AG04450 (cell line): ENCODE results near the gene PTH2R. TPM values are rescaled to one million over a fixed set of nuclear protein-coding genes. Genes with fewer than 3 reads are reported as not detected.
"Not testable (repeated sequence)": the region's sequence is repeated elsewhere in the genome, so short reads cannot be mapped to it uniquely, and the experiment has no call there.

Source experiments
- CTCF ChIA-PET: fragments of 300-600, 350-600 bp; formaldehyde crosslinking; extraction: SDS; loops from one replicate; lab custom pipeline; 2022; ENCODE audit warnings: antibody characterized with exemption, inconsistent platforms; lab: Charles Lee
- POLR2A ChIA-PET: fragments of 350-600 bp; formaldehyde crosslinking; extraction: SDS; loops from one replicate; lab custom pipeline; 2021; ENCODE audit warnings: antibody characterized with exemption, inconsistent platforms; lab: Yijun Ruan, JAX
- DNase-seq: peaks from one replicate; pipeline ENCODE4 v3.0.0-alpha.2; 2011; ENCODE audit warnings: low read depth, low spot score
- H3K27ac ChIP-seq: one replicate; pipeline ENCODE4 v1.5.1; 2012; ENCODE audit warnings: low read depth, low read length, control low read depth
- H3K27me3 ChIP-seq: one replicate; pipeline ENCODE4 v1.6.0; 2012; ENCODE audit warnings: low read length; ENCODE audit not compliant: control insufficient read depth, insufficient read depth
- H3K4me3 ChIP-seq: 2 replicates; pipeline ENCODE4 v1.5.1; 2011; ENCODE audit warnings: mild to moderate bottlenecking, low read depth, low read length, control low read depth
- H3K9me3 ChIP-seq: 2 replicates; pipeline ENCODE4 v1.5.1; 2012; ENCODE audit warnings: low read length; ENCODE audit not compliant: control insufficient read depth, insufficient read depth
- CTCF ChIP-seq: IDR thresholded peaks from 2 replicates; pipeline ENCODE4 v1.5.1; 2011; ENCODE audit warnings: low read depth, low read length, control low read depth, inconsistent platforms
- polyA plus RNA-seq: library from polyadenylated mRNA; depleted of rRNA; stranded (reverse); fragments of >200 nt; gene quantifications from 2 replicates; pipeline ENCODE4 v1.2.3, GENCODE V29; 2011

The PTH2R gene
- polyA plus RNA-seq, 1 experiment = not detected

- Histone ChIP-seq H3K9me3 (no peaks in the 10 kb centered on the region), H3K27me3 (no peaks in the 10 kb centered on the region), H3K4me3 (no peak overlapping the region), H3K27ac (no peak overlapping the region)
- ChIA-PET CTCF (interaction anchor here (0.6 to 1.4 kb wide), 3 partner anchors 16 to 36 kb away, joined by 3 to 4 read pairs (median 3); no protein-coding TSS in a partner anchor), POLR2A (no interaction called here)
- no peak for DNase-seq
- TF ChIP-seq CTCF = no peak
These were observed 31.0 kb upstream of the PTH2R start for GRCh38 chr2:208375491-208376068.

DNA sequence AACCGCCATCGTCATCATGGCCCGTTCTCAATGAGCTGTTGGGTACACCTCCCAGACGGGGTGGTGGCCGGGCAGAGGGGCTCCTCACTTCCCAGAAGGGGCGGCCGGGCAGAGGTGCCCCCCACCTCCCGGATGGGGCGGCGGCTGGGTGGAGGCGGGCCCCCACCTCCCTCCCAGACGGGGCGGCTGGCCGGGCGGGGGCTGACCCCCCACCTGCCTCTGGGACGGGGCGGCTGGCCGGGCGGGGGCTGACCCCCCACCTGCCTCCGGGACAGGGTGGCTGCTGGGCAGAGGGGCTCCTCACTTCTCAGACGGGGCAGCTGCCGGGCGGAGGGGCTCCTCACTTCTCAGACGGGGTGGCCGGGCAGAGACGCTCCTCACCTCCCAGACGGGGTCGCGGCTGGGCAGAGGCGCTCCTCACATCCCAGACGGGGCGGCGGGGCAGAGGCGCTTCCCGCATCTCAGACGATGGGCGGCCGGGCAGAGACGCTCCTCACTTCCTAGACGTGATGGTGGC is 29.2 kb upstream of the PTH2R start:
- CTCF ChIA-PET, H3K4me3 ChIP-seq: not testable (repeated sequence)

DNA sequence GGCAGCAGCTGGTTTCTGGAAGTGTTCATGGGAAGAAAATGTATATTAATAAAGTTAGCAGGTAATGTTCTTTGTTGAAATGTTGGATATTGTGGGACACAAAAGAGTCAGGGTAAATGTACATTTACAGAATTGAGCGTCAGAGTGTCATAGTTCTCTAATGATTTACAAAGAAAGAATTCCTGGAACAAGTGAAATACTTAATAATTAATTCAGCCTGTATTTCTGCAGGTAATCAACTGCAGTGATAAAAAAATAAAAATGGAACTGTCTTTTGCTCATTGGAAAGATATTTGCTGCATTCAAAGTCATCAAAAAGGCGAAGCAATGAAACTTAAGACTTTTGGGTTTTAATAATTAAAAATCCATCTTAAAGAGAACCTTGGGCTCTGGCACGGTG is 27.4 kb upstream of the PTH2R start:
- no peak overlapping the region for H3K4me3 ChIP-seq
- CTCF ChIA-PET = interaction anchor here (0.7 kb wide), 1 partner anchor 1634 kb away, joined by 6 read pairs; no protein-coding TSS in a partner anchor
- DNase-seq = no peak
- no peaks in the 10 kb centered on the region for H3K27me3 ChIP-seq
- no peak for TF ChIP-seq CTCF
- POLR2A ChIA-PET = no interaction called here
- no peaks in the 10 kb centered on the region for H3K9me3 ChIP-seq
- no peak overlapping the region for H3K27ac ChIP-seq

More for the DNA sequence above, 29.2 kb upstream of the PTH2R start:
- H3K27me3 ChIP-seq, H3K9me3 ChIP-seq, H3K27ac ChIP-seq, POLR2A ChIA-PET, DNase-seq: not testable (repeated sequence)

GRCh38 chr2:208384637-208385036 is 22.0 kb upstream of the PTH2R start:
- Histone ChIP-seq H3K27ac (no peak overlapping the region), H3K27me3 (no peaks in the 10 kb centered on the region), H3K4me3 (no peak overlapping the region), H3K9me3 (no peaks in the 10 kb centered on the region)
- ChIA-PET POLR2A (no interaction called here), CTCF (no interaction called here)
- TF ChIP-seq CTCF = no peak
- no peak for DNase-seq

DNA sequence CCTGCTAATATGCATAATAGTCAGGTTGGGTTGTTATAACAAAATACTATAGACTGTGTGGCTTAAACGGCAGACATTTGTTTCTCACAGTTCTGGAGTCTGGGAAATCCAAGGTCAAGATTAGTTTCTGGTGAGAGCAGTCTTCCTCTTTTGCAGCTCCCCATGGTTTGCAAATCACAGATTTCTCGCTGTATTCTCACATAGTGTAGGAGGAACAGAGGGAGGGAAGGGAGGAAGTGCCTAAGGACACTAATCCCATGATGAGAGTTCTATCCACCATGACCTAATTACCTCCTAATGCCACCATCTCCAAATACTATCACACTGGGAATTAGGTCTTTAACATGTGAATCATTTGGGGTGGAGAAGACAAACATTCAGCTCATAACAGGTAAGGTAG is 20.1 kb upstream of the PTH2R start:
- TF ChIP-seq CTCF = no peak
- H3K4me3 ChIP-seq = no peak overlapping the region
- no peak overlapping the region for H3K27ac ChIP-seq
- H3K9me3 ChIP-seq = no peaks in the 10 kb centered on the region
- CTCF ChIA-PET = interaction anchor here (1.2 to 1.7 kb wide), 3 partner anchors 9 to 1038 kb away, joined by 4 to 6 read pairs (median 6); no protein-coding TSS in a partner anchor
- DNase-seq = no peak
- no peaks in the 10 kb centered on the region for H3K27me3 ChIP-seq
- POLR2A ChIA-PET = no interaction called here
